Activated gamma-delta T cell treated with anti-CD3 and anti-CD28 coated beads, Interleukin-2, amount 50 U/mL, for 16 hours (primary cell): ENCODE measurements around the gene GPATCH8.

Source experiments
- DNase-seq: peaks from one replicate; pipeline ENCODE4 v3.0.0-alpha.2; 2020; ENCODE audit warnings: low read depth

GPATCH8 gene

GRCh38 chr17:44354582-44355561 lies 148.3 kb downstream of the GPATCH8 start:
- DNase-seq = peak; percentile 52

DNA sequence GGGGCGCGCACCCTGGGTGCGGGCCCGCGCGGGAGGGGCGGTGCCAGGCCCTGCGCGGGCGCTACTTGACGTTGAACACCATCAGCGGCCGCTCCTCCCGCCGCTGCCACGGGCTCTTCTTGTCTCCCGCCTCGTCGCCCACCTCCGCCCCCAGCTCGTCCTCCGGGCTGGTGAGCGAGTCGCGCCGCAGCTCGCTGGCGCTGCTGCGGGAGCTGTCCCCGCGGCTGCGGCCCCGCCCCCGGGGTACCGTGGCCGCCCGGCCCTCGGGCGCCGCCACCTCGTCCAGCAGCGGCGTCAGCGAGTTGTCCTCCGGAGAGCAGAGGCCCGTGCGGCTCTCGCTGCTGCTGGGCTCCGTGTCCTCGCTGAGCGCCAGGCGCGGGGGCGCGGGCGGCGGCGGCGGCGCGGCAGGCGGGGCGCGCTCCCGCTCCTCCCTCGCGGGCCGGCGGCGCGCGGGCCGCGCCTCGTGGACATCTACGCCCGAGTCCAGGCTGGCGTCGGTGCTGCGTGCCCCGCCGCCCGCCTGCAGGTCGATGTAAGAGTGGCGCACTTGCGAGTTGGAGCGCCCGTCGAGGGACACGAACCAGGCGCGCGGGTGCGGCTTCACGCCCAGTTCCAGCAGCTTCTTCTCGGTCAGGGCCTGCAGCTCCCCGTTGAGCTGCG lies 149.4 kb downstream of the GPATCH8 start:
- DNase-seq = no peak

DNA sequence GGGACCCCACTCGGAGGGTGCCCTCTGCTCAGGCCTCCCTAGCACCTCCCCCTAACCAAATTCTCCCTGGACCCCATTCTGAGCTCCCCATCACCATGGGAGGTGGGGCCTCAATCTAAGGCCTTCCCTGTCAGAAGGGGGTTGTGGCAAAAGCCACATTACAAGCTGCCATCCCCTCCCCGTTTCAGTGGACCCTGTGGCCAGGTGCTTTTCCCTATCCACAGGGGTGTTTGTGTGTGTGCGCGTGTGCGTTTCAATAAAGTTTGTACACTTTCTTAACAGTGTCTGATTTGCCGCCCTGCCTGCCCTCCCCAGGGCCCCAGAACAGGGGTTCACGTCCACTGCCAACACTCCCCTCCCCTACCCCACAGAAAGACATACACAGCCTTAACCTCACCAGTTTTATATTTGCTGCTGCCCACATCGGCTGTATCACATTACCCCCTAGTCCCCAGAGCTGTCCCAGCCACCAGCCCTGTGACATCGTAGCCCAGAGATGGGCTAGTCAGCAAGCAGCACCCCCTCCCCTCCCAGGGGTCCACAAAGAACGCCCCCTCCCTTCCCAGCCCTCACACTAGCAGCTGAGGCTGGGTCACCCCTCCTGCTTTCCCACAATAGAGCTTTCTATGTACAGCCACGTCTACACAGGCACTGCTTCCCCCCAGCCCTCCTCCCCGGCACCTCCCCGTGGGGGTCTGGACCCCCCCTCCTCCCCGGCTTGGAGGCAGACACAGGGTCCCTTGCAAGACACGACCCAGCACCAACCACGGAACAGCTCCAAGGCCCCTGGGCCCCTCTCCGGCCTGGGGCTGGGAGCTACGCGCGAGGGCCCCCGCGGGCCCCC lies 150.2 kb downstream of the GPATCH8 start:
- no peak for DNase-seq

GRCh38 chr17:44351961-44352827 lies 151.0 kb downstream of the GPATCH8 start:
- DNase-seq = no peak

DNA sequence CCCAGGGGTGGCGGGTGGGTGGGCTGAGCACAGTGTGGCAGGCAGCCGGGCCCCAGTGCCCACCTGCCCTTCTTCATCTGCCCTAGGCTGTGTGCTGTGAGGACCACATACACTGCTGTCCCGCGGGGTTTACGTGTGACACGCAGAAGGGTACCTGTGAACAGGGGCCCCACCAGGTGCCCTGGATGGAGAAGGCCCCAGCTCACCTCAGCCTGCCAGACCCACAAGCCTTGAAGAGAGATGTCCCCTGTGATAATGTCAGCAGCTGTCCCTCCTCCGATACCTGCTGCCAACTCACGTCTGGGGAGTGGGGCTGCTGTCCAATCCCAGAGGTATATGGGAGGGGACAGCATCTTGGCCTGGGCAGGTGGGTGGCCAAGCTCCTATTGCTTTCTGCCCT lies 151.7 kb downstream of the GPATCH8 start:
- no peak for DNase-seq

DNA sequence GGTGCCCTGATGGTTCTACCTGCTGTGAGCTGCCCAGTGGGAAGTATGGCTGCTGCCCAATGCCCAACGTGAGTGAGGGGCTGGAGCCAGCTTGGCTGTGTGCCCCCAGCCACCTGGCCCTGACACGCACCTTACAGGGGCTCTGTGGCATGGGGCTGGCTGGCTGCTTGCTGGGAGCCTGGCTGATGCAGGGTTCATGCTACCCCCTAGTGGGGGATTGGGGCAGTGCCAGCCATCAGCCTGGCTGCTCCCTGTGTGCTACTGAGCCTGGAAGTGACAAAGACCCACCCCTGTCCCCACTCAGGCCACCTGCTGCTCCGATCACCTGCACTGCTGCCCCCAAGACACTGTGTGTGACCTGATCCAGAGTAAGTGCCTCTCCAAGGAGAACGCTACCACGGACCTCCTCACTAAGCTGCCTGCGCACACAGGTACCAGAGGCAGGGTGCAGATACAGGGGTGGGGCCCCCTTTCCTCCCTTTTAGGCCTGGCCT lies 152.4 kb downstream of the GPATCH8 start:
- DNase-seq = peak; percentile 59

- no peak for DNase-seq
Observed at GRCh38 chr17:44349553-44350070, 153.6 kb downstream of the GPATCH8 start.

DNA sequence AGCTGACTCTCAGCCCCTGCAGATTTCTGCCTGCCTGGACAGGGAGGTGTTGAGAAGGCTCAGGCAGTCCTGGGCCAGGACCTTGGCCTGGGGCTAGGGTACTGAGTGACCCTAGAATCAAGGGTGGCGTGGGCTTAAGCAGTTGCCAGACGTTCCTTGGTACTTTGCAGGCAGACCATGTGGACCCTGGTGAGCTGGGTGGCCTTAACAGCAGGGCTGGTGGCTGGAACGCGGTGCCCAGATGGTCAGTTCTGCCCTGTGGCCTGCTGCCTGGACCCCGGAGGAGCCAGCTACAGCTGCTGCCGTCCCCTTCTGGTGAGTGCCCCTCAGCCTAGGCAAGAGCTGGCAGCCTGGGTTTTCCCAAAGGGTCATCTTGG lies 154.2 kb downstream of the GPATCH8 start:
- no peak for DNase-seq

DNA sequence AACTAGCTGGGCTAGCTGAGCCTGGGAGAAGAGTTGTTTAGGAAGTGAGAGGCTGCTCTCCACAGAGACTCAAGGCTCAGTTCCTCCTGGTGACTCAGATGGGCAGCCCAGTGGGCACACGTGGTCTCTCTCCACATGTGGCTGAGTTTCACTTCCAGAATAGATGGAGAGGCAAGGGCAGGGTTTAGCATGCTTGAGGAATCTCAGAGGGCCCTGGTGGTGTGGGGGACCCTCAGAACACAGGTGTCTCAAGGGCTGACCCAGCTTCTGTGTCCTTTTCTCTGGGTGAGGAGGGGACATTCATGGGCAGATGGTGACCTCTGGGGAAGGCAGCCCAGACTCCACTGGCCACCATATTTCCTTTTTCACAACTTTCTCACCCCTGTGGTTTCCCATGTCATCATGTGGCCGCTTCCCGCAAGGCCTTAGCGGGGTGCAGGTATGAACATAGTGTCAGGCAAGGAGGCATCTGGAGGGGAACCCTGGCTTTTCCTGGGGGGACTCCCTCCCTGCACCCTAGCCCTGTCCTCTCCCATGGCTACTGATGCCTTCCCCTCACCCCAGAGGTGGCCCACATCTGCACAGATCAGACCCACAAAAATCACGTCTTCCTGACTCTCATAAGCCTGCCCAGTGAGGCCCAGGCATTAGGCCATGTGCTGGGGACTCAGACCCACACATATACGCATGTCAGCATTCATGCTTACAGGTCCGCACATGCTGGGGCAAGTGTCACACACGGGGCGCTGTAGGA lies 154.8 kb downstream of the GPATCH8 start:
- no peak for DNase-seq
